RWPE2 (cell line): ENCODE measurements around the gene STOML1.

ENCODE experiments used
- ATAC-seq: fragments of 200-7000 bp; cut with Tn5 transposase; 3 replicates; pipeline ENCODE4 v1.9.1; 2021; ENCODE audit warnings: low read depth
- DNase-seq: peaks from one replicate; pipeline ENCODE4 v3.0.0-alpha.2; 2020; ENCODE audit warnings: low spot score
- H3K27ac ChIP-seq: fragments of 450-650 bp; 2 replicates; pipeline ENCODE4 v1.5.1; 2017; ENCODE audit warnings: mild to moderate bottlenecking; ENCODE audit not compliant: poor library complexity, severe bottlenecking
- H3K27me3 ChIP-seq: fragments of 250-450 bp; sonication (Bioruptor Pico); 2 replicates; pipeline ENCODE4 v1.5.1; 2021; ENCODE audit warnings: mild to moderate bottlenecking, moderate library complexity; ENCODE audit not compliant: insufficient read depth, poor library complexity, severe bottlenecking
- H3K36me3 ChIP-seq: fragments of 250-450 bp; sonication (Bioruptor Pico); 2 replicates; pipeline ENCODE4 v1.5.1; 2020; ENCODE audit warnings: low read depth, mild to moderate bottlenecking, moderate library complexity
- H3K4me1 ChIP-seq: fragments of 250-450 bp; sonication (Bioruptor Pico); 2 replicates; pipeline ENCODE4 v1.5.1; 2021; ENCODE audit warnings: mild to moderate bottlenecking, moderate library complexity; ENCODE audit not compliant: insufficient read depth, poor library complexity, severe bottlenecking
- H3K4me3 ChIP-seq: fragments of 250-450 bp; sonication (Bioruptor Pico); 2 replicates; pipeline ENCODE4 v1.5.1; 2021; ENCODE audit warnings: mild to moderate bottlenecking, moderate library complexity; ENCODE audit not compliant: severe bottlenecking
- H3K9me3 ChIP-seq: fragments of 250-450 bp; sonication (Bioruptor Pico); 2 replicates; pipeline ENCODE4 v1.5.1; 2021; ENCODE audit warnings: mild to moderate bottlenecking, moderate library complexity; ENCODE audit not compliant: severe bottlenecking
- CTCF ChIP-seq: fragments of 450-650 bp; IDR thresholded peaks from one replicate; pipeline ENCODE4 v1.5.1; 2017; ENCODE audit warnings: mild to moderate bottlenecking, moderate library complexity; ENCODE audit not compliant: poor library complexity, severe bottlenecking

The STOML1 gene

GRCh38 chr15:73985101-73985873 is 6.8 kb downstream of the STOML1 start:
- Histone ChIP-seq H3K27ac (peak overlapping the region; percentile 95), H3K36me3 (no peaks in the 10 kb centered on the region), H3K27me3 (no peaks in the 10 kb centered on the region), H3K4me3 (no peak overlapping the region), H3K4me1 (peaks cover 66% of the 10 kb centered on the region), H3K9me3 (no peaks in the 10 kb centered on the region)
- ATAC-seq (no peak), DNase-seq (no peak)
- no peak for TF ChIP-seq CTCF

GRCh38 chr15:73984208-73984979 is 7.7 kb downstream of the STOML1 start:
- no peak for TF ChIP-seq CTCF
- no peaks in the 10 kb centered on the region for H3K27me3 ChIP-seq
- H3K27ac ChIP-seq, result peak overlapping the region; percentile 95
- H3K36me3 ChIP-seq, result no peaks in the 10 kb centered on the region
- H3K4me1 ChIP-seq, result peaks cover 61% of the 10 kb centered on the region
- H3K4me3 ChIP-seq, result no peak overlapping the region
- no peak for DNase-seq
- no peaks in the 10 kb centered on the region for H3K9me3 ChIP-seq
- no peak for ATAC-seq

- Histone ChIP-seq H3K4me3 (no peak overlapping the region), H3K27ac (peak overlapping the region; percentile 95), H3K36me3 (no peaks in the 10 kb centered on the region), H3K9me3 (no peaks in the 10 kb centered on the region), H3K4me1 (peaks cover 54% of the 10 kb centered on the region), H3K27me3 (no peaks in the 10 kb centered on the region)
- TF ChIP-seq CTCF, result no peak
- no peak for DNase-seq
- ATAC-seq, result no peak
Observed at GRCh38 chr15:73983773-73984172, 8.3 kb downstream of the STOML1 start.

- DNase-seq (peak; percentile 97), ATAC-seq (peak; percentile 85)
- H3K36me3 ChIP-seq, result no peaks in the 10 kb centered on the region
- no peaks in the 10 kb centered on the region for H3K9me3 ChIP-seq
- no peaks in the 10 kb centered on the region for H3K27me3 ChIP-seq
- peaks cover 49% of the 10 kb centered on the region for H3K4me1 ChIP-seq
- peak overlapping the region; percentile 95 for H3K27ac ChIP-seq
- H3K4me3 ChIP-seq, result no peak overlapping the region
- no peak for TF ChIP-seq CTCF
Observed at GRCh38 chr15:73983211-73983727, 8.8 kb downstream of the STOML1 start.
